Endothelial cell (in vitro differentiated cells): ENCODE results near the gene EIF4E3. TPM values are rescaled to one million over a fixed set of nuclear protein-coding genes. Genes with fewer than 3 reads are reported as not detected.

Experiments used
- DNase-seq: peaks from one replicate; pipeline ENCODE4 v3.0.0; 2021; ENCODE audit warnings: low spot score
- H3K27ac Mint-ChIP-seq: one replicate; pipeline ENCODE4 v1.8.0; 2021; ENCODE audit warnings: mixed read lengths, inconsistent platforms; ENCODE audit not compliant: unreplicated experiment
- H3K27me3 Mint-ChIP-seq: one replicate; pipeline ENCODE4 v1.8.0; 2021; ENCODE audit warnings: mild to moderate bottlenecking, moderate library complexity, mixed read lengths, inconsistent platforms; ENCODE audit not compliant: unreplicated experiment
- H3K36me3 Mint-ChIP-seq: one replicate; pipeline ENCODE4 v1.8.0; 2021; ENCODE audit warnings: mild to moderate bottlenecking, low read depth, mixed read lengths, inconsistent platforms; ENCODE audit not compliant: unreplicated experiment
- H3K4me1 Mint-ChIP-seq: one replicate; pipeline ENCODE4 v1.8.0; 2021; ENCODE audit warnings: mild to moderate bottlenecking, mixed read lengths, inconsistent platforms; ENCODE audit not compliant: unreplicated experiment
- H3K4me3 Mint-ChIP-seq: one replicate; pipeline ENCODE4 v1.8.0; 2021; ENCODE audit warnings: mild to moderate bottlenecking, mixed read lengths, inconsistent platforms; ENCODE audit not compliant: unreplicated experiment
- H3K9me3 Mint-ChIP-seq: one replicate; pipeline ENCODE4 v1.8.0; 2021; ENCODE audit warnings: mixed read lengths, inconsistent platforms; ENCODE audit not compliant: unreplicated experiment
- CTCF ChIP-seq: fragments of 200-600 bp; sonication (generic); IDR thresholded peaks from one replicate; pipeline ENCODE4 v1.5.0; 2021; ENCODE audit warnings: antibody characterized with exemption; ENCODE audit not compliant: unreplicated experiment
- total RNA-seq: library from RNA; stranded (reverse); fragmentation: NEBNext Ultra II Directional; extraction: Animal tissue kit (Norgen Biotek cat#: 25700); gene quantifications from one replicate; pipeline ENCODE4 v1.2.1, GENCODE V29; 2021; ENCODE audit not compliant: unreplicated experiment

The EIF4E3 gene
- total RNA-seq, 1 donor from 2014 or later, result 5.2 TPM

DNA sequence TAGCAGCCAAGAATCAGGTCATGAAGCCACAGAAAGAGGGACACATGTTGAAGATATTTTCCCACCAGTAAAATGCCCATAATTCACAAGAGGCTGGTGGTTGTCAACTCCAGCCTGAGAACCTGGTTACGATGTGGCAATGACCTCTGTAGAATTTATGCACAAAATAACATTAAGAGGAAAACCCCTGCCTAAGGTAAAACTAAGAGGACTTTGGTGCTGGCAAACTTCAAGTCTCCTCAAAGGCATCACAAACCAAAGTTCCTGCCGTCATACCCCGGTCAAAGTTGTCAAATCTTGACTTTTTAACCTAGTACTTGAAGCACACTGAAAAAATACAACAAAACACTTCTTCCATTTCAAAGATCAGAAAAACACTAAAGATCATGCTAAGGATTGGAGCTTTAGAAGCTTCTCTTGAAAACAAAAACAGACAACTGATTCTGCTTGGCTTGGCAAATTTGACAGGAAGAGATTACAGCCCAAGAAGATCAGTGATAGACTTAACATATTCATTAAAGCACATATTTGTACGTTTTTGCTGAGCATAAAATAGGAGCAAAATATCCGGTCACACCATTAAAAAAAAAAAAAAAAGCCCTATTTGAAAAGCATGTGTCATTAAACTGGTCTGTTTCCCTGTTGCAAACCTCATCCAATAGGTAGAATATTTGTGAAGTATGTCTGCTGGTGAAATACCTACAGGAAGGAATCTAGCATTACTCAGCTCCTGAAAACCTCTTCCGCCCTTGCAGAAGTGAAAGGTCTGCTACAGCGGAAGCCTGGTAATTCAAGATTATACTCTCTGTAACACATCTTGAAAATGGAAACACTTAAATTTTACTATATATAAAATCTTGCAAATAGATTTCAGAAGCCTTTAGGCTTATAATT lies 22.8 kb downstream of the EIF4E3 start:
- Mint-ChIP-seq H3K9me3 (no peaks in the 10 kb centered on the region), H3K4me3 (no peak overlapping the region), H3K27ac (no peak overlapping the region), H3K4me1 (peaks cover 2% of the 10 kb centered on the region), H3K27me3 (no peaks in the 10 kb centered on the region), H3K36me3 (no peaks in the 10 kb centered on the region)
- TF ChIP-seq CTCF, result no peak
- no peak for DNase-seq

- Mint-ChIP-seq H3K27me3 (no peaks in the 10 kb centered on the region), H3K9me3 (no peaks in the 10 kb centered on the region), H3K4me3 (no peak overlapping the region), H3K36me3 (no peaks in the 10 kb centered on the region), H3K4me1 (peaks cover 2% of the 10 kb centered on the region), H3K27ac (no peak overlapping the region)
- DNase-seq, result no peak
- no peak for TF ChIP-seq CTCF
Observed at GRCh38 chr3:71701251-71701762, 23.9 kb downstream of the EIF4E3 start.

DNA sequence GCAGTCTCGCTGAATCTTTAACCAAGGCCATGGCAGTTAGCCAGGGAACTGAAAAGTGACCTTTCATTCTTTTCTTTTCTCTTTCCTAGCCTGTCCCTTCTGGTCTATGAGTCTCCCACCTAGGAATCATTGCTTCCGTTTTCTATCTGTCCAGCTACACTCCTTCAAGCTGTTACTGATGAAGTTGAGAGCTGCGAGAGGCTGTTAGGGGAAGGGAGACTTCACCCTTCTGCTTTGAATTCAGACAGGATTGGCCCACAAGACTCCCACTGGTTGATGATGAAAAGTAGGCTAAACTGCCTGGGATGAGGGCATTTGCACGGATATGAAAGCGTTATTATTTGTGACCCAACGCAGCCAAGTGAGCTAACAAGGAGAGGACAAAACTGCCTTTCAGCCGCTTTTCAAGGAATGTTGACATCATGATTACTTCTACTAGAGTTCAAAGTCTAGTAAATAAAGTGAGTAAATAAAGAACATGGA lies 30.2 kb downstream of the EIF4E3 start:
- no peaks in the 10 kb centered on the region for H3K9me3 Mint-ChIP-seq
- H3K27me3 Mint-ChIP-seq, result peaks cover 1% of the 10 kb centered on the region
- no peak for DNase-seq
- no peak overlapping the region for H3K27ac Mint-ChIP-seq
- peaks cover 8% of the 10 kb centered on the region for H3K4me1 Mint-ChIP-seq
- H3K4me3 Mint-ChIP-seq, result no peak overlapping the region
- H3K36me3 Mint-ChIP-seq, result no peaks in the 10 kb centered on the region
- no peak for TF ChIP-seq CTCF

DNA sequence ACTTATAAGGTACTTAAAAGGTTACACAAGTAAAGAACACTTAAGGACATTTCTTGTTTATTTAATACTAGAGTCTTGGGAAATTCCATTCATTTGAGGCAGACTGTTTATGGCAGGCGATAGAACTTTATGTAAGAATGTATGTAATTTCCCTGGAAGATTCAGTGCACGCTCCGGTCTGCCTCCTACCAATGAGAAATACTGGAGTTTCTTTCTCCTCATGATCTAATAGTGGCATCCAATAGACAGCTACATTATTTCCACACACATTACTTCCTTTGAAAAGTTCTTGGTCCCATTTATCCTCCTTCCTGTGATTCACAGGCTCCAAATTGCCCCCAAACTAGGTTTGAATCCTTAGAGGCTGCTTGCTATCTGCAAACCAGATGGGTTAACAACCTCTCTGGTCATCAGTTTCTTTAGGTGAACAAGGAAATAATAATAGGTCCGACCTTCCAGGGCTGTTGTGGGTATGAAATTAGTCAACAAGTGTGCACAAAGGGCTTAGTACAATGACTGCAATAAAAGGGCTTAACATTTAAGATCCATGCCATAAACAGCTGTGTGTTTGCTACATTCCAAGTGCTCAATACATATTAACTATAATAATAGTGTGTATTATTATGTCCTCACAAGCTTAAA lies 30.7 kb downstream of the EIF4E3 start:
- no peaks in the 10 kb centered on the region for H3K9me3 Mint-ChIP-seq
- H3K4me1 Mint-ChIP-seq, result peaks cover 11% of the 10 kb centered on the region
- H3K27ac Mint-ChIP-seq, result no peak overlapping the region

More for the DNA sequence above, 30.7 kb downstream of the EIF4E3 start:
- peaks cover 1% of the 10 kb centered on the region for H3K27me3 Mint-ChIP-seq
- no peak overlapping the region for H3K4me3 Mint-ChIP-seq
- H3K36me3 Mint-ChIP-seq, result no peaks in the 10 kb centered on the region
- no peak for TF ChIP-seq CTCF
- no peak for DNase-seq
